ENCODE data around the gene CDPF1. TPM values are rescaled to one million over a fixed set of nuclear protein-coding genes. Genes with fewer than 3 reads are reported as not detected.
A peak's percentile ranks its signal among the peaks of the same experiment; 100 is the strongest.

Gene CDPF1
- polyA plus RNA-seq, 3 donors, result 8.3 to 8.4 (median 8.3) TPM

GRCh38 chr22:46297151-46297812 lies 47.2 kb upstream of the CDPF1 start:
- peaks cover 24 to 37% of the 10 kb centered on the region in 2 donors for H3K36me3 Mint-ChIP-seq
- H3K4me1 ChIP-seq (ENCODE audit: control insufficient read depth in 1 of 2, insufficient read depth in 2 of 2, low read length in 2 of 2), result peaks cover 35 to 47% of the 10 kb centered on the region in 2 donors
- peak overlapping the region; percentile 72 to 77 for H3K4me3 Mint-ChIP-seq
- peak overlapping the region; percentile 89 for H2AFZ ChIP-seq (ENCODE audit: insufficient read depth, low read depth, low read length, poor library complexity, severe bottlenecking)
- H4K20me1 ChIP-seq (ENCODE audit: insufficient read depth, low read length), result no peaks in the 10 kb centered on the region
- 3% methylated on average over 24 of the region's 32 CpGs for WGBS (ENCODE audit: insufficient coverage)
- H3K4me3 ChIP-seq (replicated peaks in 1 of 3; ENCODE audit: low read depth in 2 of 3, low read length in 3 of 3), result peak overlapping the region; percentile 46 to 84 (median 74)
- H3K4me2 ChIP-seq (replicated peaks; ENCODE audit: extremely low read depth, low read length, poor library complexity, severe bottlenecking), result peak overlapping the region; percentile 95
- no peaks in the 10 kb centered on the region for H3K27me3 ChIP-seq (ENCODE audit: control insufficient read depth in 2 of 2, insufficient read depth in 2 of 2, low read length in 2 of 2)
- H3K4me1 Mint-ChIP-seq, result peaks cover 48% of the 10 kb centered on the region
- peak overlapping the region; percentile 75 for H3K9ac ChIP-seq (ENCODE audit: insufficient read depth, low read length, poor library complexity, severe bottlenecking)
- peaks cover 0 to 3% (median 0%) of the 10 kb centered on the region in 7 donors for H3K9me3 Mint-ChIP-seq
- peaks cover 0 to 1% of the 10 kb centered on the region in 2 donors for H3K9me3 ChIP-seq (replicated peaks in 1 of 2; ENCODE audit: control insufficient read depth in 1 of 2, insufficient read depth in 1 of 2, low read length in 2 of 2)
- H3K27me3 Mint-ChIP-seq (ENCODE audit: low read depth in 3 of 3), result no peaks in the 10 kb centered on the region
- intact Hi-C loops (cut with micrococcal nuclease), result loop anchor here (2.0 to 10.0 kb wide), 3 partner anchors 38 to 302 kb away; partner anchors contain the start of gene TRMU (in 1 of the 2)
- H3K79me2 ChIP-seq (ENCODE audit: insufficient read depth, low read length), result peaks cover 52% of the 10 kb centered on the region
- H3K27ac Mint-ChIP-seq, result peak overlapping the region in 2 of 7 donors; percentile 48 to 83
- H3K36me3 ChIP-seq (replicated peaks in 1 of 2; ENCODE audit: control insufficient read depth in 1 of 2, insufficient read depth in 2 of 2, low read length in 2 of 2), result peaks cover 16 to 30% of the 10 kb centered on the region in 2 donors
- no peak for TF ChIP-seq CTCF (IDR thresholded peaks at IDR 0.05)
- H3K27ac ChIP-seq (ENCODE audit: low read depth in 1 of 2, low read length in 2 of 2), result no peak overlapping the region
- DNase-seq, result no peak

- H3K4me2 ChIP-seq (replicated peaks; ENCODE audit: extremely low read depth, low read length, poor library complexity, severe bottlenecking), result peak within 1 kb of the TSS; percentile 95
- H3K9me3 ChIP-seq (replicated peaks in 1 of 2; ENCODE audit: control insufficient read depth in 1 of 2, insufficient read depth in 1 of 2, low read length in 2 of 2), result peaks cover 0 to 9% of the 10 kb centered on the region in 2 donors
- H3K27ac Mint-ChIP-seq, result peak within 1 kb of the TSS; percentile 94 to 97 (median 96)
- peaks cover 28 to 39% of the 10 kb centered on the region in 2 donors for H3K36me3 Mint-ChIP-seq
- H3K27ac ChIP-seq (ENCODE audit: low read depth in 1 of 2, low read length in 2 of 2), result peak within 1 kb of the TSS; percentile 90 to 96
- H3K79me2 ChIP-seq (ENCODE audit: insufficient read depth, low read length), result peaks cover 45% of the 10 kb centered on the region
- no peaks in the 10 kb centered on the region for H4K20me1 ChIP-seq (ENCODE audit: insufficient read depth, low read length)
- intact Hi-C loops (cut with micrococcal nuclease), result loop anchor here (1.0 to 10.0 kb wide), 4 partner anchors 38 to 302 kb away; partner anchors contain the start of gene TRMU (in 1 of the 2)
- peak; percentile 97 to 100 (median 99) for DNase-seq
- H3K9ac ChIP-seq (ENCODE audit: insufficient read depth, low read length, poor library complexity, severe bottlenecking), result peak within 1 kb of the TSS; percentile 75
- H3K27me3 Mint-ChIP-seq (ENCODE audit: low read depth in 3 of 3), result no peaks in the 10 kb centered on the region
- peaks cover 49% of the 10 kb centered on the region for H3K4me1 Mint-ChIP-seq
- H2AFZ ChIP-seq (ENCODE audit: insufficient read depth, low read depth, low read length, poor library complexity, severe bottlenecking), result peak within 1 kb of the TSS; percentile 89
- WGBS (ENCODE audit: insufficient coverage), result 1% methylated on average over 74 of the region's 76 CpGs
- H3K9me3 Mint-ChIP-seq, result peaks cover 3 to 7% (median 7%) of the 10 kb centered on the region in 7 donors
- TF ChIP-seq CTCF (IDR thresholded peaks at IDR 0.05), result no peak
- H3K27me3 ChIP-seq (ENCODE audit: control insufficient read depth in 2 of 2, insufficient read depth in 2 of 2, low read length in 2 of 2), result no peaks in the 10 kb centered on the region
- peaks cover 35 to 47% of the 10 kb centered on the region in 2 donors for H3K4me1 ChIP-seq (ENCODE audit: control insufficient read depth in 1 of 2, insufficient read depth in 2 of 2, low read length in 2 of 2)
- peaks cover 18 to 36% of the 10 kb centered on the region in 2 donors for H3K36me3 ChIP-seq (replicated peaks in 1 of 2; ENCODE audit: control insufficient read depth in 1 of 2, insufficient read depth in 2 of 2, low read length in 2 of 2)
- H3K4me3 ChIP-seq (replicated peaks in 1 of 3; ENCODE audit: low read depth in 2 of 3, low read length in 3 of 3), result peak within 1 kb of the TSS; percentile 52 to 84 (median 74)
- H3K4me3 Mint-ChIP-seq, result peak within 1 kb of the TSS; percentile 83 to 92
Measured at GRCh38 chr22:46296257-46297150, 46.4 kb upstream of the CDPF1 start, which contains the start of gene GTSE1. GTSE1 (plus strand) TSS chr22:46296870; CDS start chr22:46297401, 531 bp downstream.

All from CD14-positive monocyte (primary cell).